ELR (cell line): Measurements from ENCODE around the gene GSN.

Experiments
- DNase-seq: peaks from one replicate; pipeline ENCODE4 v3.0.0-alpha.2; 2015; ENCODE audit warnings: low read depth

The GSN gene

DNA sequence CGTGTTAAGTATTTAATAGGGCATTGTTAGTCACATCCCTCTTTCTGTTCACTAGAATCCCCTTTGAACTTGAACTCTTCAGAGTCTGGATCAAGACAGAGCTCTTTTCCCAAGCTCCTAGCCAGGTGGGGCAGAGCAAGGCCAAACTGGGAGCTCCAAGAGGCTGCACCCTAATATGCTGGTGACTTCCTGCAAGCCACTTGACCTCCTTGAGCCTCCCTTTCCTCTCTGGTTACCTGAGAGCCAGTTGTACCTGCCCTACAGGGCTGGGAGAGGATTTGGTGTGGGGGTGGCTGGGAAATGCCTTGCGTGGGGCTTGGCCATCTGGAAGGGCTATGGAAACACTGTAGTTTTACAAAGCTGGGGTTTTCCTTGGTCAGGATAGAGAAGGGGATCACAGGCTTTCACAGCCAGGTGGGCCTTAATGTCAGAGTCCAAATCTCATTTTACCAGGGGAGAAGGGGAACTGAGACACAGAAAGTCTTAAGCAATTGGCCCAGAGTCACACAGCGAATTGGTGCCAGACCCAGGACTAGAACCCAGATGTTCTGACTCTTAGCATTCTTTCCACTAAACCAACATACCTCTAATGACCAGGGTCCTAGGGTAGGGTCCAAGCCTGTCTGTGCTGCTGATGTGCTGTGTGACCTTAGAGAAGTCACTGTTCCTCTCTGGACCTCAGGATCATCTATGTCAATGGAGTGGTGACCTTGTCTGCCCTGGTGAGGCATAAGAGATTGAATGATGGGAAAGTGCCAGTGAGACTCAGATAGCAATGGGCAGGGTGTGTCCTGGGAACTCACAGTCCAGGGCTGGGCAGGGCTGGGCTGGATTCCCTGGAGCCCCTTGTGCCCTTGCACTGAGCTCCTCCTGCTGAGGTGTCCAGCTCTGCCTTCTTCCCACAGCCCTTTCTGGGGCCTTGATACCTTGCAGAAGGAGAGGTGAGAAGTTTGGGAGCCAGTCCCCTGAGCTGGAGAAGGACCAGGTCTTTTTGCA, 35.8 kb downstream of the GSN start:
- DNase-seq = no peak

DNA sequence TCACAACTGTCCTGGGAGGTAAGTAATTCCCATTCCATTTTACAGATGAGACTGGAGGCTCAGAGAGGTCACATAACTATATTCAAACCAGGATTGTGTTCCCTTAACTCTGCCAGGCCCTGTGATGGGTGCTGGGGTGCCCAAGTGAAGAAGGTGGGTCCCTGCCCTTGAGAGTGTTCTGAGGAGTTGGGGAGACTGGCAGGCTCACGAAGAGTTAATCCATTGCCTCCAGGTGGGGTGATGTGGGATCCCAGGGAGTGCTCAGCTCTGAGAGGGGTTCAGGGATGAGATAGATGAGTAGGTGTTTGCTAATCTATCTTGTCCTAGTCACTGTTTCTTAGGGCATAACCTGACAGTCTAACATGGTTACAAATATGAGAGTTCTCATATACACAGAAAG, 36.7 kb downstream of the GSN start:
- DNase-seq = no peak

DNA sequence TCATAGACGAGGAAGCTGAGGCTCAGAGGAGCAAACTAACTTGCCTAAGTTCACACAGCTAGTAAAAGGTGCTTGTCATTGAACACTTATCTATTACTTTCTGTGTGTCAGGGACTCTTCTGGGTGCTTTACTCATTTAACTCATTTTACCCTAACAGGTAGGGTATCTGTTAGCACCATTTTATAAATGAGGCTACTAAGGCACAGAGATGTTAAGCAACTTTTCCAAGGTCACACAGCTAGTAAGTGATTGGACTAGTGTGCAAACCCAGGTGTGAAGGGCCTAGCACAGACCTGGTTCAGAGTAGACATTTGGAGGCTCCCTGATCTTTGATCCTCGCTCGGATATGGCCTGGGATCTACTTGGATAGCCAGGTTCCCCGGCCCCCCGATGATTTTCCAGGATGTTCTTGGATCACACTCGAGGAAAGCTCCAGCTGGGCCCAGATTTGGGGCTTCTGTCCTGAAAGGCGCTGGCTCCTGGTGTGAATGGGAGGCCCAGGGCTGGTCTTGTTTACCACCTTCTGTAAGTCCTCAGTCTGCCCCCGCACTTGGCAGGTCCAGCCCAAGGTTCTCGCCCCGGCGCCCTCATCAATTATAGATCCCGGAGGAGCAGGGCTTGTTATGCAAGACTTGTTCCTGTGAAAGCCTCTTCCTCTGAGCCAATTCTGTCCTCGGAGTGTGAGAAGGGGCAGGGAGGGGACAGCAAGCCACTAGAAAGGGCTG, 37.5 kb downstream of the GSN start:
- DNase-seq = no peak

DNA sequence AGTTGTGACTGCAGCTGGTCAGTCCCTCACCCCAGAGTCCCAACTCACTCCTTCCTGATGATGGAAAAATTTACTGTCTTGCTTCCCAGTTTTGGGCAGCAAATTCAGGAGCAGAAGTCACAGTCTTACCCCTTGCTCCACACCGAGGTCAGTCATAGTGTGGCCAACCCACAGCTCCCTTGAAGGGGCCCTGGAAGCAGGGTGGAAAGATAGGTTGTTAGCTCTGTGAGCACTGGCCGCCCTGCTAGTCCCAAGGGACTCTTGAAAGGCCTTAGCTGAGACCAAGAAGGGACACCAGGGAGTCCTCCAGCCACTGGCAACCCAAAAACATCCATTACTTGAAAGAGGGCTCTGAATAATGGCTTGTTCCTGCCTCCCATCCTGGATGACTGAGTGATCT, 40.0 kb downstream of the GSN start:
- DNase-seq = no peak

DNA sequence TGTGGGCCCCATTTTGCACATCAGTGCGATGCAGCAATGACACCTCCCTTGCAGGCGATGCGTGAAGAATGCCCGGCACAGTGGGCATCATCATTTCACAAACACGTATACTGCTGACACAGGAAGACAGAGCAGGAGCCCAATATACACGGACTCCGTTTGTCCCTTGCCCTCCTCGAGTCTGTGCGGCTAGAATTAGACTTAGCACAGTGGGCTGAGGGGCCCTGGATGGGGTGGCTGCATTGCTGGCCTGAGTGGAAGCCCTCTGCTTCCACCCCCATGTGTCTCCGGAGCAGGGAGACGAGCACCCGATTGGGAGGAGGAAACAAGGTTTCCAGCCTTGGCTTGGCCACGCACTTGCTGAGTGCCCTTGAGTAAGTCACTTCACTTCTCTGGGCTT, 40.8 kb downstream of the GSN start:
- DNase-seq = no peak

DNA sequence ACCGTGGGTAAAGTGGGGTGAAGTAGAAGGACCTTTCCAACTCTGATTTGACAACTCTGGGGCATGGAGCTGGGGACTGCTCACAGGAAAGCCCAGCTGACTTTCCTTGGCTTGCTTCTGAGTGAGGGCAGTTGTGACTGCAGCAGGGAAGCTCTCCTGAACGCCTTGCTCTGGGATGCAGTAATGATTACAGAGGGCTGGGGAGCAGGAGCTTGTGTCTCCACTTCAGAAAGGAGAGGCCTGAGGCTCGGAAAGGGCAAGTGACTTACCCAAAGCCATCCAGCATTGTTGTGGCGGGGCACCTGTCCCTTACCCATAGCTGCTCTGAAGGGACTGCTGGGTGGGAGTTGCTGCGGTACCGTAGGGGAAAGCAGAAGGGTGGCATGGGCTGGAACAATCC, 41.2 kb downstream of the GSN start:
- no peak for DNase-seq

DNA sequence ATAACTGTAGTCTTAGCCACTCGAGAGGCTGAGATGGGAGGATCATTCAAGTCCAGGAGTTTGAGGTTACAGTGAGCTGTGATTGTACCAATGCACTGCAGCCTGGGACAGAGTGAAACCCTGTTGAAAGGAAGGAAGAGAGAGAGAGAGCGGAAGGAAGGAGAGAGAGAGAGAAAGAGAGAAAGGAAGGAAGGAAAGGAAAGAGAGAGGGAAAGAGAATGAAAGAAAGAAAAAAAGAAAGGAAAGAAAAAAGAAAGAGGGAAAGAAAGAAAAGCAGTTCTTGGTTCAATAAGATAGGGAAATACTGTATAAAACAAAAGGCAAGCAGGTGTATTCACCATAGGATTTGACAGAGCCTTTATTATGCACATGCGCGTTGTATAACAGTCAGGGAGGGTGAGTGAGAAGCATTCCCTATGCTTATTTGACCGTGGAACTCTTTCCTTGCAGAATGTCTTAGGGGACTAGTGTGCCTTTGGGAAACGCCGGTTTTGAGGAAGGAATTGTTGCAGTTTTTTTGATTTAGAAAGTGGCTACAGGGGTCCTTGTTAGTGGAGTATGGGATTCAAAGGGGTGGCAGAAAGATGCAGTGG, 42.0 kb downstream of the GSN start:
- no peak for DNase-seq

DNA sequence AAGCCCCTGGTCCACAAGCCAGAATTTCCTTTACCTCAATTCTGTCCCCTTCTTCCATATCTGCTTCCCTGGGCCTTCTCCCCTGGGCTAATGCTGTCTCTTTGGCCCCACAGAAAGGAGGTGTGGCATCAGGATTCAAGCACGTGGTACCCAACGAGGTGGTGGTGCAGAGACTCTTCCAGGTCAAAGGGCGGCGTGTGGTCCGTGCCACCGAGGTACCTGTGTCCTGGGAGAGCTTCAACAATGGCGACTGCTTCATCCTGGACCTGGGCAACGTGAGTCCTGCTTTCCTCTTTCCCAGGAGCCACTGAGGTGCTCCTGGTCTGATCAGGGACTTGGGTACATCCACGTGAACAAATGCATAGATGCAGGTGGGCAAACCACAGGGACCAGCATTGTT, 42.6 kb downstream of the GSN start:
- DNase-seq = no peak

DNA sequence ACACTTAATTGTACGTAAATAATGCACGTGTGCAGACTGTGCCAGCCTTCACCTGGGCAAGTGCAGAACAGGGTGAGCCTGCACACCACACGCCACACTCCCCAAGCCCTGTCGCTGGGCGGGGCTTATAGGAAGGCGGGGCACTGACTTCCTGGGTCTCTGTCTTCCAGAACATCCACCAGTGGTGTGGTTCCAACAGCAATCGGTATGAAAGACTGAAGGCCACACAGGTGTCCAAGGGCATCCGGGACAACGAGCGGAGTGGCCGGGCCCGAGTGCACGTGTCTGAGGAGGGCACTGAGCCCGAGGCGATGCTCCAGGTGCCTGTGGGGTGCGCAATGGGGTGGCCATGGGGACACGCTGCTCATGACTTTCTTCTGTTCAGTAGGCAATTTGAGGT, 44.2 kb downstream of the GSN start:
- DNase-seq = no peak

DNA sequence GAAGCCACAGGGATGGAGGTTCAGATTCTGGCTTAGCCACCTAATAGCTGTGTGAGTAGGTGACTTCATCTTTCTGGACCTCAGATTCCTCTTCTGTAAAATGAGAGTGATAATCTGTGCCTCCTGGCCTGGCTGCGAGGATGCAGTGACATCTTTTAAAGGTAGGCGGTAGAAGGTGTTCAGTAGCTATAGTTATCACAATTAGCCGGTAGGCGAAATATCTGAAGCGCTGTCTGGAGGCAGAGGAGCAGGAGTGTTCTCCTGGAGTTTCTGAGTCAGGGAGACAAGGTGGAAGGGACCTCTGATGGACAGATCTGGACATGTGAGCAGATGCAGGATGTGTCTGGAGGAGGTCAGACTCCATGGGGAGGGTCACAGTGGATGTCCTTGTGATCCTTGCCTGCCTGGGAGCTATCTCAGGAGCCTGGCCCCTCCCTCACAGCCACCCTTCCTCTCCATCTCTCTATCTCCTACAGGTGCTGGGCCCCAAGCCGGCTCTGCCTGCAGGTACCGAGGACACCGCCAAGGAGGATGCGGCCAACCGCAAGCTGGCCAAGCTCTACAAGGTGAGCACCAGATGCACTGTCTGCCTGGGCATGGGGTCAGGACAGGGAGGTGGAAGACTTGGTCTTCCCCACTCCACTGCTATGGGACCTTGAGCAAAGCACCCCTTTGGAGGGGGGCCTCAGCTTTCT, 45.6 kb downstream of the GSN start:
- DNase-seq = no peak

DNA sequence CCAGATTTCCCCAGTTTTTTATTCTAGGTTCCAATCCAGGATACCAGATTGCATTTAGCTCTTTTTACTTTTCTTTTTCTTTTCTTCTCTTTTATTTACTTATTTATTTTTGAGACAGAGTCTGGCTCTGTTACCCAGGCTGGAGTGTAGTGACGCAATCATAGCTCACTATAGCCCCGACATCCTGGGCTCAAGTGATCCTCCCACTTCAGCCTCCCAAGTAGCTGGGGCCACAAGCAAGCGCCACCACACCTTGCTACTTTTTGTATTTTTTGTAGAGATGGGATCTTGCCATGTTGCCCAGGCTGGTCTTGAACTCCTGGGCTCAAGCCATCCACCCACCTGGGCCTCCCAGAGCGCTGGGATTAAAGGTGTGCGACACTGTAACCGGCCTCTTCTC, 48.4 kb downstream of the GSN start:
- no peak for DNase-seq

DNA sequence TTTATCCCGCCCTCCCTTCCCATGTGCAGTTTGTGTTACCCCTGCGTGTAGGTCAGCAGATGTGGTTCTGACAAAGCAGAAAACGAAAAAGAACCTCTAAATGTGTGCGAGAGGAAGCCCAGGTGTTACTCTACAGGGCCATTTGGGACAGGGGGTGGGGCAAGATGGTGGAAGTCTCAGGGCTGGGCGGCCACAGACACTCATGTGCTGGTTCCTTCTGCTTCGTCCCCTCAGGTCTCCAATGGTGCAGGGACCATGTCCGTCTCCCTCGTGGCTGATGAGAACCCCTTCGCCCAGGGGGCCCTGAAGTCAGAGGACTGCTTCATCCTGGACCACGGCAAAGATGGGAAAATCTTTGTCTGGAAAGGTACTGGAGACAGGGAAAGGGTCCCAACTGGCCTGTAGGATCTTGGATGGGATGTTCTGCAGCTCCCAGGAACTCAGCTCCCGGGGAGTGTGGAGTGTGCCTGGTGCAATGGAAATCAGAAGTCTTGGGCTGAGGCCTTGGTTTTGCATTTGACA, 49.0 kb downstream of the GSN start:
- DNase-seq = no peak

DNA sequence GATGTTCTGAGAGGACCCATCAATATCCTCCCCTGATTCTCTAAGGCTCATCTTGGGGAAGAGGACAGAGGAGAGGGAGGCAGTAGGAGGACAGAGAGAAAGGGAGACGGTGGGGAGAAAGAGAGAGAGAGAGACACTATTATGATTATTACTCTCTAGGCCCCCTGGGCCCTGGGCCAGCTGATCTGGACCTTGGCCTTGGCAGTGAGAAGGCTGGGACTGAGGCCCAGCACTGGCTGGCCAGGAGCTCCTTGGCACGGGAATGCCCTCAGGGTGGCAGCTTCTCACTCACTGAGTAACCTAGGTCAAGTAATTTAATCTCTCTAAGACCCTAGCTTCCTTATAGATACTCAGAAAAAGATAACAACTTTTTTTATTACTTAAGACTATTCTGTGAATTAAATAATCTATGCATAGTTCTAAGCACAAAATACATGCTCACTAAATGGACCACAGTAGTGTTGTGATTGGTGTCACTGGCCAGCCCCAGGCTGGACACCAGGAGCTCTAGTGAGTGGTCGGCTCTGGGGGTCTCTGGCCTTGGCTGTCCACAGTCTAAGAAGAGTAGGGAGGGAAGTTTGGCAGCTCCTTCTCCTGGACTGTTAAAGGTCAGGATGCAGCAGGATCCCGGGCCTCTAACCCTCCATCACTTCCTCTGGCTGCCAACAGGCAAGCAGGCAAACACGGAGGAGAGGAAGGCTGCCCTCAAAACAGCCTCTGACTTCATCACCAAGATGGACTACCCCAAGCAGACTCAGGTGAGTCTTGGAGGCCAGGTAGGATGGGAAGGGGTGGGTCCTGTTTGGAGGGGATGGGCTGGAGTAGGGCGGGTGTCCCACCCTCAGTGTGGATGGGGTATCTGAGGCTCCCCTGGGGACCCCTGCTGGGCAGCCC, 50.0 kb downstream of the GSN start:
- no peak for DNase-seq

DNA sequence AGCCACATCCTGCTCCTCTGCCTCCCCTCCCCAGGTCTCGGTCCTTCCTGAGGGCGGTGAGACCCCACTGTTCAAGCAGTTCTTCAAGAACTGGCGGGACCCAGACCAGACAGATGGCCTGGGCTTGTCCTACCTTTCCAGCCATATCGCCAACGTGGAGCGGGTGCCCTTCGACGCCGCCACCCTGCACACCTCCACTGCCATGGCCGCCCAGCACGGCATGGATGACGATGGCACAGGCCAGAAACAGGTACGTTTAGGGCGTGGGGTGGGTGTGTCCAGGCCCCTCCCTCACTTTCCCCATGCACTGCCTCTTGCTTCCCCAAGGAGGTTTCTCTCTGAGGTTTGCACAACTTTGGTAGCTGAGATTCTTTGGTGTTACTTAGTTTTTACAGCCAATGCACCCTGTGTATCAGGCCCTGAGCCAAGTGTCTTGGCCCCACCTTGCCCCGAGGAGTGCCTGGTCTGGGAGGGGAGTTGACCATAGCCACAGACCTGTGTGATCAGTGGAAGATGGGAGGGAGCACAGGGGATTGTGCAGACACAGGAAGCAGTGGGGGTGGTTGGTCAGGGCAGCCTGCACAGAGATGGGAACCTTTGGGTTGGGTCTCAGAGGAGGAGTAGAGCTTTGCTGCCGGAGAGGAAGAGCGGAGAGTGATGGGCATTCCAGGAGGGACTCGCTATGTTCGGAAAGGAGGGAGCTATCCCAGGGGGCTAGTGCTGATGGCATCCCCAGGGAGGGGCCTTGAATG, 50.8 kb downstream of the GSN start:
- no peak for DNase-seq

DNA sequence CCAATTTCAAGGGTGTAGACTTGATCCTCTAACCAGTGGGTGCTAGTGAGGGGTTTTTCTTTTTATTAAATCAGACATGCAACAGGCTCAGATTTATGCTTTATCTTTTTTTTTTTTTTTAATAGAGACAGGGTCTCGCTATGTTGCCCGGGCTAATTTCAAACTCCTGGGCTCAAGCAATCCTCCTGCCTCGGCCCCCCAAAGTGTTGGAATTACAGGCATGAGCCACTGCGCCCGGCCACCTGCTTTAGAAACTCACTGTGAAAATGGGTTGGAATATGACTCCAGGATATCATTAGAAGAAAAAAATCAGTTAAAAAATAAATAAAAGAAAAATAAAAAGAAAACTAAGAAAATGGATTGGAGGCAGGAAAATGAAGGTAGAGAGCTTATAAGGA, 51.4 kb downstream of the GSN start:
- DNase-seq = no peak

DNA sequence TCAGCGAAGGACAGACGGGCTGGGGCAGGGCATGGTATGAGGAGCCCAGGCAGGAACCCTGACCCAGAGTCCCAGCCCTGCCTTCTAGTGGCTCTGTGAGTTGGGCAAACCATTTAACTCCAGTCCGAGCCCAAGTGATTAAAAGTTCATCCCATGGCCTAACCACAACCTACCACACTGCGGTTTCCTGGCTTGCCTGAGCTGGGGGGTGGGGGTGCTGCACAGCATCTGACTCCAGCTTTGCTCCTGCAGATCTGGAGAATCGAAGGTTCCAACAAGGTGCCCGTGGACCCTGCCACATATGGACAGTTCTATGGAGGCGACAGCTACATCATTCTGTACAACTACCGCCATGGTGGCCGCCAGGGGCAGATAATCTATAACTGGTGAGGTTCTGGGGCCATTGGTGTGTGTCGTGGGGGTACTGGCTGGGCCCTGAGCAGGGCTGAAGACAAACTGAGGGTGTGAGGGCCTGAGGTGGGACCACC, 53.1 kb downstream of the GSN start:
- DNase-seq = peak; percentile 60

DNA sequence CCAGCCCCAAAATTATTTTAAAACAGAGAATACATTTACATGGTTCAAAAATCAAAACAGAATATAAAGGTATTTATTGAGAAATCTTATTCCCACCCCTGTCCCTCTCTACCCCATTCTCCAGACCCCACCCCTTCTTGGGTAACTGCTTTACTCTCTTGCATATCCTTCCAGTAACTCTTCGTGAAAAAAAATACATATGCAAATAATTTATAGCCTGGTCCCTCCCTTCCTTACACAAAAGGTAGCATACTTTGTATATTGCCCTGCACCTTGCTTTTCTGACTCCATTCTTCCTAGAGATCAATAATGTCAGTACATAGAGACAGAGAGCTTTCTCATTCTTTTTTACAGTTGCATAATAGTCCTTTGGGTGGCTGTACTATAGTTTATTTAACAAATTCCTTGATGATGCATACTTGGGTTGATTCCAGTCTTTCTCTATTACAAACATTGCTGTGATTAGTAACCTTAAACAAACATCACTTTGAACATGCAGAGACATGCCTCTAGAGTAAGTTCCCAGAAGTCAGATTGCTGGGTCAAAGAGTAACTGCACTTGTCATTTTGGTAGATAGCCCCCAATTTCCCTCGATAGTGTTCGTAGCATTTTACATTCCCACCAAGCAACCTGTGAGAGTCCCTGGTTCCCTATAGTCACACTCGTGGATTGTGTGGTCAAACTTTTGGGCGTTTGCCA, 54.2 kb downstream of the GSN start:
- peak; percentile 96 for DNase-seq

DNA sequence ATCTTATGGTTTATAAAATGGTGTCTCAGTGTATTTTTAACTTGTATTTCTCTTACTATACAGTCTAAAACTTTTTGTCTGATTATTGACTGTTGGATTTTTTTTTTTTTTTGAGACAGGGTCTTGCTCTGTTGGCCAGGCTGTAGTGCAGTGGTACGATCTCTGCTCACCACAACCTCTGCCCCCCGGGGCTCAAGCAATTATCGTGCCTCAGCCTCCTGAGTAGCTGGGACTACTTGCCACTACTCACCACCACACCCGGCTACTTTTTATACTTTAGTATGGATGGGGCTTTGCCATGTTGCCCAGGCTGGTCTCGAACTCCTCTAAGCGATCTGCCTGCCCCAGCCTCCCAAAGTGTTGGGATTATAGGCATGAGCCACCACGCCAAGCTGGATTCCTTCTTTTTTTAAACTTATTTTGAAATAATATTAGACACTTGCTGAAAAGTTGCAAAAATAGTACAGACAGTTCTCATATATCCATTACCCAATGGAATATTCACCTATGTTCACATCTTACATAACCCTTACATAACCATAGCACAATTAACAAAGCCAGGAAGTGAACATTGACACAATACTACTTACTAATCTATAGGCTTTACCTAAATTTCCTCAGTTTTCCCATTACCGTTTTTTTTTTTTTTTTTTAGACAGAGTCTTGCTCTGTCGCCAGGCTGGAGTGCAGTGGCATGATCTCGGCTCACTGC, 54.9 kb downstream of the GSN start:
- no peak for DNase-seq
